HepG2 (cell line): Measurements from ENCODE around the gene ADM5. TPM values are rescaled to one million over a fixed set of nuclear protein-coding genes. Genes with fewer than 3 reads are reported as not detected.

ENCODE experiments used
- DR1 ChIP-seq: sonication (generic); formaldehyde crosslinking; IDR thresholded peaks from 2 replicates; pipeline ENCODE4 v1.8.0; 2021; ENCODE audit warnings: mild to moderate bottlenecking, missing genetic modification reagents, inconsistent platforms
- HNRNPLL ChIP-seq: fragments of 200-400 bp; formaldehyde crosslinking; IDR thresholded peaks from 2 replicates; pipeline ENCODE4 v1.6.1; 2017; ENCODE audit warnings: mild to moderate bottlenecking, low read depth, low read length; ENCODE audit not compliant: poor library complexity, severe bottlenecking
- PPARG ChIP-seq: conservative IDR thresholded peaks from 2 replicates; pipeline ENCODE4 v1.6.1; 2016; ENCODE audit warnings: missing biosample characterization, missing genetic modification reagents
- SNAPC5 ChIP-seq: sonication (generic); formaldehyde crosslinking; IDR thresholded peaks from 2 replicates; pipeline ENCODE4 v1.8.1; 2023; ENCODE audit warnings: mild to moderate bottlenecking, missing genetic modification reagents, borderline replicate concordance
- ZFP82 ChIP-seq: sonication (generic); formaldehyde crosslinking; IDR thresholded peaks from 2 replicates; pipeline ENCODE4 v1.5.1; 2020; ENCODE audit warnings: mild to moderate bottlenecking, missing genetic modification reagents, borderline replicate concordance
- ZKSCAN8 ChIP-seq: IDR thresholded peaks from 2 replicates; pipeline ENCODE4 v1.6.1; 2016; ENCODE audit warnings: borderline replicate concordance, missing genetic modification reagents, missing compliant biosample characterization
- ZNF230 ChIP-seq: sonication (generic); formaldehyde crosslinking; IDR thresholded peaks from 2 replicates; pipeline ENCODE4 v1.4.0; 2020; ENCODE audit warnings: mild to moderate bottlenecking, missing genetic modification reagents
- ZNF292 ChIP-seq: sonication (generic); formaldehyde crosslinking; IDR thresholded peaks from 2 replicates; pipeline ENCODE4 v1.8.1; 2022; ENCODE audit warnings: mild to moderate bottlenecking, low read depth, missing genetic modification reagents, borderline replicate concordance
- ZNF446 ChIP-seq: sonication (generic); formaldehyde crosslinking; IDR thresholded peaks from 2 replicates; pipeline ENCODE4 v1.5.0; 2020; ENCODE audit warnings: mild to moderate bottlenecking, missing genetic modification reagents
- ZNF510 ChIP-seq: sonication (generic); formaldehyde crosslinking; IDR thresholded peaks from 2 replicates; pipeline ENCODE4 v1.4.0; 2020; ENCODE audit warnings: low read depth, mild to moderate bottlenecking, missing genetic modification reagents
- ZNF598 ChIP-seq: sonication (generic); formaldehyde crosslinking; IDR thresholded peaks from 2 replicates; pipeline ENCODE4 v1.5.1; 2020; ENCODE audit warnings: mild to moderate bottlenecking, missing genetic modification reagents, borderline replicate concordance
- polyA plus RNA-seq, 8 experiments: library from polyadenylated mRNA; depleted of rRNA in 3 of 8; stranded (reverse) in 7 of 8; unstranded in 1 of 8; fragments of >200 nt; fragmentation: Illumina TruSeq in 4 of 8; extraction: Trizol in 4 of 8; gene quantifications; 2 replicates each; pipeline versions ENCODE4 v1.2.1 to v1.2.3, GENCODE V29; 2011 to 2016; ENCODE audit warnings: low read depth in 4 of 8, missing spikeins in 1 of 8, mixed read lengths in 1 of 8; ENCODE audit not compliant: insufficient read depth in 1 of 8
- total RNA-seq, 5 experiments: library from RNA; depleted of rRNA; stranded (reverse); fragments of >200 nt; fragmentation: Illumina TruSeq; extraction: Trizol; gene quantifications; 2 replicates each; pipeline ENCODE4 v1.2.3, GENCODE V29; 2016; ENCODE audit warnings: low read depth in 1 of 5
- TF ChIP-seq, protein P1 (sequence below): IDR thresholded peaks from 2 replicates; pipeline ENCODE4 v1.6.1; 2012; ENCODE audit warnings: low read depth, low read length, improper control_type of control experiment
- TF ChIP-seq, protein P2 (sequence below): sonication (generic); formaldehyde crosslinking; IDR thresholded peaks from 2 replicates; pipeline ENCODE4 v1.4.0; 2020; ENCODE audit warnings: mild to moderate bottlenecking, missing genetic modification reagents
- TF ChIP-seq, protein P3 (sequence below): sonication (generic); formaldehyde crosslinking; IDR thresholded peaks from 2 replicates; pipeline ENCODE4 v1.8.0; 2022; ENCODE audit warnings: low read depth, missing genetic modification reagents
- TF ChIP-seq, protein P4 (sequence below): sonication (generic); formaldehyde crosslinking; IDR thresholded peaks from 2 replicates; pipeline ENCODE4 v1.4.0; 2020; ENCODE audit warnings: missing genetic modification reagents, borderline replicate concordance

The ADM5 gene
- total and polyA plus RNA-seq, 2 of the 13 experiments (the other 11 are each of a cell fraction or from before 2014, with no cell fraction given): 2.7 to 4.1 TPM

DNA sequence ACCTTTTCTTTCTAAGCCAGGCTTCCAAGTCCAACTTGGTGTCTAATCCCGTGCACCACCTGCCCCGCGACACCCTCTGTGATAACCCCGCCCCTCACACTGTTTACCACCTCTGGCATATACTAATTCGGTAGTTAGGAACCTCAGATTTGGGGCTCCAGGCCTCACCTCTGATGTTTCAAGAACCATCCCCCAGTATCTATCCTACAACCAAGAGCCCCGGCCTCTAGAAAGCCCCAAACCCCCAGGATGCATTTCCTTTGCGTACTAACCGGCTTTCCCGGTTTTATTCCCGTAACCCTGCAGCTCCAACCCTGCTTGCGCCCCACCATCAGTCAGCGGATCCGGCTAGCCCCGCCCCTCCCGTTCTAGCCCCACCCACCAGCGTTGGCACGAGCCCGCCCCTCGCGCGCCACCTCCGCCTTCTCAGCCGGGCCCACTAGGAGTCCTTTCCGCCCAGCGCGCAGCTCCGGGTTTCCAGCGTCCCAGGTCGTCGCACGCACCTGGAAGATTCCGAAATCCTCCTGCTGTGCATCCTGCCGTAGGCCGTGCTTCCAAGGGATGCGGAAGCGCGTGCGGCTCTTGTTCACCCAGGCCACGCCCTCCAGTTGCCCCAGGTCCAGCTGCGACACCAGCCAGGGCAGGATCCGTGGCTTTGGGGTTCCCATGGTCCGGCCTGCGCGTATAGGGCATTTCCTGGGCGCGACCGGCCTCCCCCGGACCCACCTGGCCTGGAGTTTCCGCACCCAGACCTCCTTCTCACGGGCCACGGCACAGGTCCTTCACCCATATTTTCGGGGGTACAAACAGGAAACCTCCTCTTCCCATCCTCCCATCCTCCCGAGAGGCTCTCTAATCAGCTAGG, 25.0 kb upstream of the ADM5 start (continued):
- TF ChIP-seq, protein P1, sequence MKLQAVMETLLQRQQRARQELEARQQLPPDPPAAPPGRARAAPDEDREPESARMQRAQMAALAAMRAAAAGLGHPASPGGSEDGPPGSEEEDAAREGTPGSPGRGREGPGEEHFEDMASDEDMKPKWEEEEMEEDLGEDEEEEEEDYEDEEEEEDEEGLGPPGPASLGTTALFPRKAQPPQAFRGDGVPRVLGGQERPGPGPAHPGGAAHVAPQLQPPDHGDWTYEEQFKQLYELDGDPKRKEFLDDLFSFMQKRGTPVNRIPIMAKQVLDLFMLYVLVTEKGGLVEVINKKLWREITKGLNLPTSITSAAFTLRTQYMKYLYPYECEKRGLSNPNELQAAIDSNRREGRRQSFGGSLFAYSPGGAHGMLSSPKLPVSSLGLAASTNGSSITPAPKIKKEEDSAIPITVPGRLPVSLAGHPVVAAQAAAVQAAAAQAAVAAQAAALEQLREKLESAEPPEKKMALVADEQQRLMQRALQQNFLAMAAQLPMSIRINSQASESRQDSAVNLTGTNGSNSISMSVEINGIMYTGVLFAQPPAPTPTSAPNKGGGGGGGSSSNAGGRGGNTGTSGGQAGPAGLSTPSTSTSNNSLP: no peak
- no peak for TF ChIP-seq DR1
- peak; percentile 95 for TF ChIP-seq HNRNPLL
- TF ChIP-seq, protein P2, sequence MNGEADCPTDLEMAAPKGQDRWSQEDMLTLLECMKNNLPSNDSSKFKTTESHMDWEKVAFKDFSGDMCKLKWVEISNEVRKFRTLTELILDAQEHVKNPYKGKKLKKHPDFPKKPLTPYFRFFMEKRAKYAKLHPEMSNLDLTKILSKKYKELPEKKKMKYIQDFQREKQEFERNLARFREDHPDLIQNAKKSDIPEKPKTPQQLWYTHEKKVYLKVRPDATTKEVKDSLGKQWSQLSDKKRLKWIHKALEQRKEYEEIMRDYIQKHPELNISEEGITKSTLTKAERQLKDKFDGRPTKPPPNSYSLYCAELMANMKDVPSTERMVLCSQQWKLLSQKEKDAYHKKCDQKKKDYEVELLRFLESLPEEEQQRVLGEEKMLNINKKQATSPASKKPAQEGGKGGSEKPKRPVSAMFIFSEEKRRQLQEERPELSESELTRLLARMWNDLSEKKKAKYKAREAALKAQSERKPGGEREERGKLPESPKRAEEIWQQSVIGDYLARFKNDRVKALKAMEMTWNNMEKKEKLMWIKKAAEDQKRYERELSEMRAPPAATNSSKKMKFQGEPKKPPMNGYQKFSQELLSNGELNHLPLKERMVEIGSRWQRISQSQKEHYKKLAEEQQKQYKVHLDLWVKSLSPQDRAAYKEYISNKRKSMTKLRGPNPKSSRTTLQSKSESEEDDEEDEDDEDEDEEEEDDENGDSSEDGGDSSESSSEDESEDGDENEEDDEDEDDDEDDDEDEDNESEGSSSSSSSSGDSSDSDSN: peak; percentile 70
- no peak for TF ChIP-seq SNAPC5
- TF ChIP-seq, protein P3, sequence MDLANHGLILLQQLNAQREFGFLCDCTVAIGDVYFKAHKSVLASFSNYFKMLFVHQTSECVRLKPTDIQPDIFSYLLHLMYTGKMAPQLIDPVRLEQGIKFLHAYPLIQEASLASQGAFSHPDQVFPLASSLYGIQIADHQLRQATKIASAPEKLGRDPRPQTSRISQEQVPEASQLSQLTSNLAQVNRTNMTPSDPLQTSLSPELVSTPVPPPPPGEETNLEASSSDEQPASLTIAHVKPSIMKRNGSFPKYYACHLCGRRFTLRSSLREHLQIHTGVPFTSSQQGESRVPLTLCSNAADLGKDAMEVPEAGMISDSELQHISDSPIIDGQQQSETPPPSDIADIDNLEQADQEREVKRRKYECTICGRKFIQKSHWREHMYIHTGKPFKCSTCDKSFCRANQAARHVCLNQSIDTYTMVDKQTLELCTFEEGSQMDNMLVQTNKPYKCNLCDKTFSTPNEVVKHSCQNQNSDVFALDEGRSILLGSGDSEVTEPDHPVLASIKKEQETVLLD (CRISPR knock-in tag): no peak
- no peak; the same call in 1 of the 2 replicates for TF ChIP-seq ZNF230 (CRISPR knock-in tag)
- TF ChIP-seq ZNF510 (CRISPR knock-in tag): no peak
- no peak for TF ChIP-seq ZNF446 (CRISPR knock-in tag)
- TF ChIP-seq ZKSCAN8 (CRISPR knock-in tag): no peak
- TF ChIP-seq ZFP82 (CRISPR knock-in tag): no peak
- 0 out of 2 replicates have a peak, but pooled peaks have one; percentile 19 for TF ChIP-seq ZNF292
- TF ChIP-seq, protein P4, sequence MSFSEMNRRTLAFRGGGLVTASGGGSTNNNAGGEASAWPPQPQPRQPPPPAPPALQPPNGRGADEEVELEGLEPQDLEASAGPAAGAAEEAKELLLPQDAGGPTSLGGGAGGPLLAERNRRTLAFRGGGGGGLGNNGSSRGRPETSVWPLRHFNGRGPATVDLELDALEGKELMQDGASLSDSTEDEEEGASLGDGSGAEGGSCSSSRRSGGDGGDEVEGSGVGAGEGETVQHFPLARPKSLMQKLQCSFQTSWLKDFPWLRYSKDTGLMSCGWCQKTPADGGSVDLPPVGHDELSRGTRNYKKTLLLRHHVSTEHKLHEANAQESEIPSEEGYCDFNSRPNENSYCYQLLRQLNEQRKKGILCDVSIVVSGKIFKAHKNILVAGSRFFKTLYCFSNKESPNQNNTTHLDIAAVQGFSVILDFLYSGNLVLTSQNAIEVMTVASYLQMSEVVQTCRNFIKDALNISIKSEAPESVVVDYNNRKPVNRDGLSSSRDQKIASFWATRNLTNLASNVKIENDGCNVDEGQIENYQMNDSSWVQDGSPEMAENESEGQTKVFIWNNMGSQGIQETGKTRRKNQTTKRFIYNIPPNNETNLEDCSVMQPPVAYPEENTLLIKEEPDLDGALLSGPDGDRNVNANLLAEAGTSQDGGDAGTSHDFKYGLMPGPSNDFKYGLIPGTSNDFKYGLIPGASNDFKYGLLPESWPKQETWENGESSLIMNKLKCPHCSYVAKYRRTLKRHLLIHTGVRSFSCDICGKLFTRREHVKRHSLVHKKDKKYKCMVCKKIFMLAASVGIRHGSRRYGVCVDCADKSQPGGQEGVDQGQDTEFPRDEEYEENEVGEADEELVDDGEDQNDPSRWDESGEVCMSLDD (CRISPR knock-in tag): no peak
- TF ChIP-seq ZNF598 (CRISPR knock-in tag): no peak
- TF ChIP-seq PPARG (CRISPR knock-in tag): 0 out of 2 replicates have a peak, but pooled peaks have one; percentile 12
